ENCODE measurements around the gene AKT1. TPM values are rescaled to one million over a fixed set of nuclear protein-coding genes. Genes with fewer than 3 reads are reported as not detected.

Gene AKT1
- total and polyA plus RNA-seq, 2 experiments from 2014 or later, result 19.2 to 78.7 TPM

DNA sequence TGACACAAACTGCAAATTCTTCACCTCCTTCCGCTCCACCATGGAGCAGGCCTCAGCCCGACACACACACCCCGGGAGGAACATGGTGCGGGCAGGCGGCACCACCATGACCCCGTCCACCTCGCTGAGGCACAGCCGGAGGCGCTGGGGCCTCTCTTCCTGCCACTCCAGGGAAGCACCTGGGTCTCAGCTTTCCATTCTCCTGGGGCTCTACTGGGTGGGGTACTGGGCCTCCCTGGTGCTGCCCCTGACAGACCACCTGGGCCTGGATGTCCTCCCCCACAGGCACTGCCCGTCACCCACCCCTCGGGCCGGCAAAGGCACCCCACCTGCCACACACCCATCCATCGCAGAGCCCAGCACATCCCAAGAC is 9.9 kb downstream of the AKT1 start:
- H2AFZ ChIP-seq, result no peak overlapping the region
- no peaks in the 10 kb centered on the region for H3F3A ChIP-seq (replicated peaks; ENCODE audit: low read depth)
- H3K4me3 Mint-ChIP-seq, result no peak overlapping the region
- H3K27me3 ChIP-seq (ENCODE audit: insufficient read depth), result no peaks in the 10 kb centered on the region
- ATAC-seq (no peak), DNase-seq (ENCODE audit: low spot score) (no peak)
- H3K36me3 Mint-ChIP-seq (ENCODE audit: low read depth), result no peaks in the 10 kb centered on the region
- no peaks in the 10 kb centered on the region for H3K9me2 ChIP-seq (ENCODE audit: insufficient read depth)
- no peaks in the 10 kb centered on the region for H3K9me3 Mint-ChIP-seq
- no peak overlapping the region for H3K4me3 ChIP-seq
- TF ChIP-seq EZH2phosphoT487 (IDR thresholded peaks at IDR 0.05; ENCODE audit: unreplicated experiment) (no peak), STAT1 (IDR thresholded peaks at IDR 0.05; ENCODE audit: unreplicated experiment) (no peak), REST (IDR thresholded peaks at IDR 0.05; ENCODE audit: unreplicated experiment) (no peak), JUNB (IDR thresholded peaks at IDR 0.05; ENCODE audit: unreplicated experiment) (no peak), EZH2 (IDR thresholded peaks at IDR 0.05; ENCODE audit: low read depth, unreplicated experiment) (no peak), NANOG (IDR thresholded peaks at IDR 0.05; ENCODE audit: borderline replicate concordance) (no peak), ZNF331 (CRISPR knock-in tag; IDR thresholded peaks at IDR 0.05; ENCODE audit: low read depth) (no peak), POLR2AphosphoS5 (IDR thresholded peaks at IDR 0.05; ENCODE audit: low read depth) (no peak), ZNF114 (CRISPR knock-in tag; IDR thresholded peaks at IDR 0.05) (no peak), CREB1 (CRISPR knock-in tag; IDR thresholded peaks at IDR 0.05; ENCODE audit: low read depth) (no peak)
- TF ChIP-seq, protein P1, sequence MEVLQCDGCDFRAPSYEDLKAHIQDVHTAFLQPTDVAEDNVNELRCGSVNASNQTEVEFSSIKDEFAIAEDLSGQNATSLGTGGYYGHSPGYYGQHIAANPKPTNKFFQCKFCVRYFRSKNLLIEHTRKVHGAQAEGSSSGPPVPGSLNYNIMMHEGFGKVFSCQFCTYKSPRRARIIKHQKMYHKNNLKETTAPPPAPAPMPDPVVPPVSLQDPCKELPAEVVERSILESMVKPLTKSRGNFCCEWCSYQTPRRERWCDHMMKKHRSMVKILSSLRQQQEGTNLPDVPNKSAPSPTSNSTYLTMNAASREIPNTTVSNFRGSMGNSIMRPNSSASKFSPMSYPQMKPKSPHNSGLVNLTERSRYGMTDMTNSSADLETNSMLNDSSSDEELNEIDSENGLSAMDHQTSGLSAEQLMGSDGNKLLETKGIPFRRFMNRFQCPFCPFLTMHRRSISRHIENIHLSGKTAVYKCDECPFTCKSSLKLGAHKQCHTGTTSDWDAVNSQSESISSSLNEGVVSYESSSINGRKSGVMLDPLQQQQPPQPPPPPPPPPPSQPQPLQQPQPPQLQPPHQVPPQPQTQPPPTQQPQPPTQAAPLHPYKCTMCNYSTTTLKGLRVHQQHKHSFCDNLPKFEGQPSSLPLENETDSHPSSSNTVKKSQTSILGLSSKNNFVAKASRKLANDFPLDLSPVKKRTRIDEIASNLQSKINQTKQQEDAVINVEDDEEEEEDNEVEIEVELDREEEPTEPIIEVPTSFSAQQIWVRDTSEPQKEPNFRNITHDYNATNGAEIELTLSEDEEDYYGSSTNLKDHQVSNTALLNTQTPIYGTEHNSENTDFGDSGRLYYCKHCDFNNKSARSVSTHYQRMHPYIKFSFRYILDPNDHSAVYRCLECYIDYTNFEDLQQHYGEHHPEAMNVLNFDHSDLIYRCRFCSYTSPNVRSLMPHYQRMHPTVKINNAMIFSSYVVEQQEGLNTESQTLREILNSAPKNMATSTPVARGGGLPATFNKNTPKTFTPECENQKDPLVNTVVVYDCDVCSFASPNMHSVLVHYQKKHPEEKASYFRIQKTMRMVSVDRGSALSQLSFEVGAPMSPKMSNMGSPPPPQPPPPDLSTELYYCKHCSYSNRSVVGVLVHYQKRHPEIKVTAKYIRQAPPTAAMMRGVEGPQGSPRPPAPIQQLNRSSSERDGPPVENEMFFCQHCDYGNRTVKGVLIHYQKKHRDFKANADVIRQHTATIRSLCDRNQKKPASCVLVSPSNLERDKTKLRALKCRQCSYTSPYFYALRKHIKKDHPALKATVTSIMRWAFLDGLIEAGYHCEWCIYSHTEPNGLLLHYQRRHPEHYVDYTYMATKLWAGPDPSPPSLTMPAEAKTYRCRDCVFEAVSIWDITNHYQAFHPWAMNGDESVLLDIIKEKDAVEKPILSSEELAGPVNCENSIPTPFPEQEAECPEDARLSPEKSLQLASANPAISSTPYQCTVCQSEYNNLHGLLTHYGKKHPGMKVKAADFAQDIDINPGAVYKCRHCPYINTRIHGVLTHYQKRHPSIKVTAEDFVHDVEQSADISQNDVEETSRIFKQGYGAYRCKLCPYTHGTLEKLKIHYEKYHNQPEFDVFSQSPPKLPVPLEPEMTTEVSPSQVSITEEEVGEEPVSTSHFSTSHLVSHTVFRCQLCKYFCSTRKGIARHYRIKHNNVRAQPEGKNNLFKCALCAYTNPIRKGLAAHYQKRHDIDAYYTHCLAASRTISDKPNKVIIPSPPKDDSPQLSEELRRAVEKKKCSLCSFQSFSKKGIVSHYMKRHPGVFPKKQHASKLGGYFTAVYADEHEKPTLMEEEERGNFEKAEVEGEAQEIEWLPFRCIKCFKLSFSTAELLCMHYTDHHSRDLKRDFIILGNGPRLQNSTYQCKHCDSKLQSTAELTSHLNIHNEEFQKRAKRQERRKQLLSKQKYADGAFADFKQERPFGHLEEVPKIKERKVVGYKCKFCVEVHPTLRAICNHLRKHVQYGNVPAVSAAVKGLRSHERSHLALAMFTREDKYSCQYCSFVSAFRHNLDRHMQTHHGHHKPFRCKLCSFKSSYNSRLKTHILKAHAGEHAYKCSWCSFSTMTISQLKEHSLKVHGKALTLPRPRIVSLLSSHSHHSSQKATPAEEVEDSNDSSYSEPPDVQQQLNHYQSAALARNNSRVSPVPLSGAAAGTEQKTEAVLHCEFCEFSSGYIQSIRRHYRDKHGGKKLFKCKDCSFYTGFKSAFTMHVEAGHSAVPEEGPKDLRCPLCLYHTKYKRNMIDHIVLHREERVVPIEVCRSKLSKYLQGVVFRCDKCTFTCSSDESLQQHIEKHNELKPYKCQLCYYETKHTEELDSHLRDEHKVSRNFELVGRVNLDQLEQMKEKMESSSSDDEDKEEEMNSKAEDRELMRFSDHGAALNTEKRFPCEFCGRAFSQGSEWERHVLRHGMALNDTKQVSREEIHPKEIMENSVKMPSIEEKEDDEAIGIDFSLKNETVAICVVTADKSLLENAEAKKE (CRISPR knock-in tag; IDR thresholded peaks at IDR 0.05), result no peak
- TF ChIP-seq, protein P2, sequence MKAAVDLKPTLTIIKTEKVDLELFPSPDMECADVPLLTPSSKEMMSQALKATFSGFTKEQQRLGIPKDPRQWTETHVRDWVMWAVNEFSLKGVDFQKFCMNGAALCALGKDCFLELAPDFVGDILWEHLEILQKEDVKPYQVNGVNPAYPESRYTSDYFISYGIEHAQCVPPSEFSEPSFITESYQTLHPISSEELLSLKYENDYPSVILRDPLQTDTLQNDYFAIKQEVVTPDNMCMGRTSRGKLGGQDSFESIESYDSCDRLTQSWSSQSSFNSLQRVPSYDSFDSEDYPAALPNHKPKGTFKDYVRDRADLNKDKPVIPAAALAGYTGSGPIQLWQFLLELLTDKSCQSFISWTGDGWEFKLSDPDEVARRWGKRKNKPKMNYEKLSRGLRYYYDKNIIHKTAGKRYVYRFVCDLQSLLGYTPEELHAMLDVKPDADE (IDR thresholded peaks at IDR 0.05), result no peak
- TF ChIP-seq, protein P3, sequence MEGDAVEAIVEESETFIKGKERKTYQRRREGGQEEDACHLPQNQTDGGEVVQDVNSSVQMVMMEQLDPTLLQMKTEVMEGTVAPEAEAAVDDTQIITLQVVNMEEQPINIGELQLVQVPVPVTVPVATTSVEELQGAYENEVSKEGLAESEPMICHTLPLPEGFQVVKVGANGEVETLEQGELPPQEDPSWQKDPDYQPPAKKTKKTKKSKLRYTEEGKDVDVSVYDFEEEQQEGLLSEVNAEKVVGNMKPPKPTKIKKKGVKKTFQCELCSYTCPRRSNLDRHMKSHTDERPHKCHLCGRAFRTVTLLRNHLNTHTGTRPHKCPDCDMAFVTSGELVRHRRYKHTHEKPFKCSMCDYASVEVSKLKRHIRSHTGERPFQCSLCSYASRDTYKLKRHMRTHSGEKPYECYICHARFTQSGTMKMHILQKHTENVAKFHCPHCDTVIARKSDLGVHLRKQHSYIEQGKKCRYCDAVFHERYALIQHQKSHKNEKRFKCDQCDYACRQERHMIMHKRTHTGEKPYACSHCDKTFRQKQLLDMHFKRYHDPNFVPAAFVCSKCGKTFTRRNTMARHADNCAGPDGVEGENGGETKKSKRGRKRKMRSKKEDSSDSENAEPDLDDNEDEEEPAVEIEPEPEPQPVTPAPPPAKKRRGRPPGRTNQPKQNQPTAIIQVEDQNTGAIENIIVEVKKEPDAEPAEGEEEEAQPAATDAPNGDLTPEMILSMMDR (conservative IDR thresholded peaks at IDR 0.05; ENCODE audit: low read depth in 2 of 2), result no peak
- H3K4me2 ChIP-seq, result no peak overlapping the region
- H3K27ac ChIP-seq (ENCODE audit: low read depth), result no peak overlapping the region
- H3K79me2 ChIP-seq (replicated peaks; ENCODE audit: insufficient read depth), result no peaks in the 10 kb centered on the region
- peaks cover 7% of the 10 kb centered on the region for H3K27me3 Mint-ChIP-seq (ENCODE audit: insufficient read depth, low read depth, poor library complexity)
- no peaks in the 10 kb centered on the region for H4K20me1 ChIP-seq (replicated peaks; ENCODE audit: insufficient read depth)
- H3K27ac Mint-ChIP-seq, result no peak overlapping the region
- H3K4me1 Mint-ChIP-seq, result no peaks in the 10 kb centered on the region
- no peaks in the 10 kb centered on the region for H3K36me3 ChIP-seq (ENCODE audit: insufficient read depth)
- H3K4me1 ChIP-seq (ENCODE audit: insufficient read depth), result no peaks in the 10 kb centered on the region

Measured in GM23338 (cell line).